Activated CD4-positive, alpha-beta T cell treated with anti-CD3 and anti-CD28 coated beads, Interleukin-2, amount 10 ng/mL, durations not matched to agents 24 days and 14 days (primary cell): ENCODE data around the gene CD28. TPM values are rescaled to one million over a fixed set of nuclear protein-coding genes. Genes with fewer than 3 reads are reported as not detected.
A peak's percentile ranks its signal among the peaks of the same experiment; 100 is the strongest.

Experiments used
- DNase-seq: peaks from one replicate; pipeline ENCODE4 v3.0.0; 2022
- H3K27ac Mint-ChIP-seq: one replicate; pipeline ENCODE4 v1.8.0; 2022; ENCODE audit warnings: mild to moderate bottlenecking, mixed read lengths
- H3K27me3 Mint-ChIP-seq: one replicate; pipeline ENCODE4 v1.8.0; 2022; ENCODE audit warnings: mixed read lengths
- H3K36me3 Mint-ChIP-seq: one replicate; pipeline ENCODE4 v1.8.0; 2022; ENCODE audit warnings: low read depth, mild to moderate bottlenecking, mixed read lengths
- H3K4me1 Mint-ChIP-seq: one replicate; pipeline ENCODE4 v1.8.0; 2021; ENCODE audit warnings: mixed read lengths
- H3K4me3 Mint-ChIP-seq: one replicate; pipeline ENCODE4 v1.8.0; 2022; ENCODE audit warnings: mild to moderate bottlenecking, moderate library complexity, mixed read lengths
- H3K9me3 Mint-ChIP-seq: one replicate; pipeline ENCODE4 v1.8.0; 2021; ENCODE audit warnings: mixed read lengths
- intact Hi-C: fragments of 100-400 bp; cut with micrococcal nuclease; formaldehyde crosslinking; loops from one replicate; pipeline ENCODE4 v1.15.1; 2023
- total RNA-seq: library from RNA; stranded (reverse); gene quantifications from 2 replicates; pipeline ENCODE4 v1.2.3, GENCODE V29; 2022

The CD28 gene
- total RNA-seq: 130 and 132 TPM in 2 replicates

GRCh38 chr2:203706403-203706802, at the start of gene CD28:
TSS of gene CD28 (plus strand) at chr2:203706639. CDS start at chr2:203706697, 58 bp downstream.
- Mint-ChIP-seq H3K4me1 (peaks cover 46% of the 10 kb centered on the region), H3K27me3 (no peaks in the 10 kb centered on the region), H3K36me3 (peaks cover 41% of the 10 kb centered on the region), H3K4me3 (peak within 1 kb of the TSS; percentile 92), H3K27ac (peak within 1 kb of the TSS; percentile 98), H3K9me3 (peaks cover 6% of the 10 kb centered on the region)
- DNase-seq: peak; percentile 97
- intact Hi-C loops: loop anchor here (1.0 to 5.0 kb wide), 6 partner anchors 12 to 232 kb away; partner anchors contain the start of gene RAPH1

- intact Hi-C loops: loop anchor here (5.0 kb wide), 2 partner anchors 62 to 123 kb away; no protein-coding TSS in a partner anchor
- H3K27ac Mint-ChIP-seq: no peak overlapping the region
- H3K9me3 Mint-ChIP-seq: peaks cover 11% of the 10 kb centered on the region
- peaks cover 7% of the 10 kb centered on the region for H3K36me3 Mint-ChIP-seq
- H3K27me3 Mint-ChIP-seq: no peaks in the 10 kb centered on the region
- no peak overlapping the region for H3K4me3 Mint-ChIP-seq
- peaks cover 36% of the 10 kb centered on the region for H3K4me1 Mint-ChIP-seq
- no peak for DNase-seq
Measured at GRCh38 chr2:203659331-203660049, 46.9 kb upstream of the CD28 start.

GRCh38 chr2:203660465-203660864, 46.0 kb upstream of the CD28 start:
- intact Hi-C loops: no loop called here
- Mint-ChIP-seq H3K9me3 (peaks cover 11% of the 10 kb centered on the region), H3K4me3 (no peak overlapping the region), H3K27ac (no peak overlapping the region), H3K27me3 (no peaks in the 10 kb centered on the region), H3K4me1 (peaks cover 28% of the 10 kb centered on the region), H3K36me3 (peaks cover 7% of the 10 kb centered on the region)
- DNase-seq: no peak

GRCh38 chr2:203661279-203661908, 45.0 kb upstream of the CD28 start:
- H3K4me3 Mint-ChIP-seq: no peak overlapping the region

GRCh38 chr2:203662487-203662886, 44.0 kb upstream of the CD28 start:
- Mint-ChIP-seq H3K4me1 (peaks cover 16% of the 10 kb centered on the region), H3K9me3 (peaks cover 11% of the 10 kb centered on the region), H3K4me3 (no peak overlapping the region), H3K27me3 (no peaks in the 10 kb centered on the region), H3K27ac (no peak overlapping the region), H3K36me3 (peaks cover 7% of the 10 kb centered on the region)
- intact Hi-C loops: no loop called here
- DNase-seq: no peak

More at GRCh38 chr2:203661279-203661908, 45.0 kb upstream of the CD28 start:
- no peaks in the 10 kb centered on the region for H3K27me3 Mint-ChIP-seq
- H3K27ac Mint-ChIP-seq: no peak overlapping the region
- intact Hi-C loops: no loop called here
- H3K4me1 Mint-ChIP-seq: peaks cover 22% of the 10 kb centered on the region
- peaks cover 11% of the 10 kb centered on the region for H3K9me3 Mint-ChIP-seq
- no peak for DNase-seq
- peaks cover 7% of the 10 kb centered on the region for H3K36me3 Mint-ChIP-seq

GRCh38 chr2:203662951-203663350, 43.5 kb upstream of the CD28 start:
- no peak overlapping the region for H3K27ac Mint-ChIP-seq
- peaks cover 18% of the 10 kb centered on the region for H3K4me1 Mint-ChIP-seq
- H3K27me3 Mint-ChIP-seq: no peaks in the 10 kb centered on the region
- no peak overlapping the region for H3K4me3 Mint-ChIP-seq
- peaks cover 11% of the 10 kb centered on the region for H3K9me3 Mint-ChIP-seq
- H3K36me3 Mint-ChIP-seq: peaks cover 7% of the 10 kb centered on the region
- no peak for DNase-seq
- intact Hi-C loops: no loop called here

- no peaks in the 10 kb centered on the region for H3K27me3 Mint-ChIP-seq
- peaks cover 2% of the 10 kb centered on the region for H3K36me3 Mint-ChIP-seq
- H3K4me3 Mint-ChIP-seq: no peak overlapping the region
- peaks cover 6% of the 10 kb centered on the region for H3K9me3 Mint-ChIP-seq
- peaks cover 12% of the 10 kb centered on the region for H3K4me1 Mint-ChIP-seq
- intact Hi-C loops: no loop called here
- no peak for DNase-seq
- H3K27ac Mint-ChIP-seq: no peak overlapping the region
Measured at GRCh38 chr2:203664029-203664755, 42.2 kb upstream of the CD28 start.

- Mint-ChIP-seq H3K36me3 (no peaks in the 10 kb centered on the region), H3K4me3 (no peak overlapping the region), H3K4me1 (peaks cover 8% of the 10 kb centered on the region), H3K9me3 (peaks cover 9% of the 10 kb centered on the region), H3K27ac (no peak overlapping the region), H3K27me3 (no peaks in the 10 kb centered on the region)
- intact Hi-C loops: no loop called here
- no peak for DNase-seq
Measured at GRCh38 chr2:203667838-203668237, 38.6 kb upstream of the CD28 start.

- H3K4me1 Mint-ChIP-seq: peaks cover 22% of the 10 kb centered on the region
- intact Hi-C loops: no loop called here
- H3K27ac Mint-ChIP-seq: peak overlapping the region; percentile 7
- peaks cover 13% of the 10 kb centered on the region for H3K9me3 Mint-ChIP-seq
- H3K4me3 Mint-ChIP-seq: no peak overlapping the region
- peaks cover 5% of the 10 kb centered on the region for H3K36me3 Mint-ChIP-seq
- H3K27me3 Mint-ChIP-seq: no peaks in the 10 kb centered on the region
- DNase-seq: no peak
Measured at GRCh38 chr2:203669820-203670219, 36.6 kb upstream of the CD28 start.

GRCh38 chr2:203670939-203671338, 35.5 kb upstream of the CD28 start:
- intact Hi-C loops: no loop called here
- H3K9me3 Mint-ChIP-seq: peaks cover 13% of the 10 kb centered on the region
- H3K27me3 Mint-ChIP-seq: no peaks in the 10 kb centered on the region
- H3K4me3 Mint-ChIP-seq: no peak overlapping the region
- no peak for DNase-seq
- no peak overlapping the region for H3K27ac Mint-ChIP-seq
- peaks cover 28% of the 10 kb centered on the region for H3K4me1 Mint-ChIP-seq
- peaks cover 5% of the 10 kb centered on the region for H3K36me3 Mint-ChIP-seq

- Mint-ChIP-seq H3K9me3 (peaks cover 17% of the 10 kb centered on the region), H3K36me3 (peaks cover 8% of the 10 kb centered on the region), H3K27ac (no peak overlapping the region), H3K4me3 (no peak overlapping the region), H3K4me1 (peaks cover 28% of the 10 kb centered on the region), H3K27me3 (no peaks in the 10 kb centered on the region)
- no peak for DNase-seq
- intact Hi-C loops: no loop called here
Measured at GRCh38 chr2:203671876-203672275, 34.6 kb upstream of the CD28 start.

- no peak for DNase-seq
- peaks cover 17% of the 10 kb centered on the region for H3K9me3 Mint-ChIP-seq
- peaks cover 27% of the 10 kb centered on the region for H3K4me1 Mint-ChIP-seq
- H3K27me3 Mint-ChIP-seq: no peaks in the 10 kb centered on the region
- H3K27ac Mint-ChIP-seq: no peak overlapping the region
- no peak overlapping the region for H3K4me3 Mint-ChIP-seq
- peaks cover 8% of the 10 kb centered on the region for H3K36me3 Mint-ChIP-seq
- intact Hi-C loops: no loop called here
Measured at GRCh38 chr2:203672856-203673255, 33.6 kb upstream of the CD28 start.

GRCh38 chr2:203673933-203674332, 32.5 kb upstream of the CD28 start:
- Mint-ChIP-seq H3K27ac (peak overlapping the region; percentile 89), H3K4me3 (peak overlapping the region; percentile 63), H3K4me1 (peaks cover 27% of the 10 kb centered on the region), H3K27me3 (no peaks in the 10 kb centered on the region), H3K9me3 (peaks cover 24% of the 10 kb centered on the region), H3K36me3 (peaks cover 9% of the 10 kb centered on the region)
- intact Hi-C loops: loop anchor here (1.0 kb wide), 3 partner anchors 10 to 108 kb away; no protein-coding TSS in a partner anchor
- peak; percentile 83 for DNase-seq

GRCh38 chr2:203675086-203675485, 31.4 kb upstream of the CD28 start:
- intact Hi-C loops: no loop called here
- peaks cover 9% of the 10 kb centered on the region for H3K36me3 Mint-ChIP-seq
- H3K4me3 Mint-ChIP-seq: no peak overlapping the region

More at GRCh38 chr2:203675086-203675485, 31.4 kb upstream of the CD28 start:
- Mint-ChIP-seq H3K9me3 (peaks cover 21% of the 10 kb centered on the region), H3K27ac (peak overlapping the region; percentile 6), H3K4me1 (peaks cover 25% of the 10 kb centered on the region), H3K27me3 (no peaks in the 10 kb centered on the region)
- DNase-seq: no peak
